AG04450 (cell line): ENCODE data around the gene ME1. TPM values are rescaled to one million over a fixed set of nuclear protein-coding genes. Genes with fewer than 3 reads are reported as not detected.
"Not testable (repeated sequence)": the region's sequence is repeated elsewhere in the genome, so short reads cannot be mapped to it uniquely, and the experiment has no call there.

ENCODE experiments used
- CTCF ChIA-PET: fragments of 300-600, 350-600 bp; formaldehyde crosslinking; extraction: SDS; loops from one replicate; lab custom pipeline; 2022; ENCODE audit warnings: antibody characterized with exemption, inconsistent platforms; lab: Charles Lee
- POLR2A ChIA-PET: fragments of 350-600 bp; formaldehyde crosslinking; extraction: SDS; loops from one replicate; lab custom pipeline; 2021; ENCODE audit warnings: antibody characterized with exemption, inconsistent platforms; lab: Yijun Ruan, JAX
- DNase-seq: peaks from one replicate; pipeline ENCODE4 v3.0.0-alpha.2; 2011; ENCODE audit warnings: low read depth, low spot score
- H3K27ac ChIP-seq: one replicate; pipeline ENCODE4 v1.5.1; 2012; ENCODE audit warnings: low read depth, low read length, control low read depth
- H3K27me3 ChIP-seq: one replicate; pipeline ENCODE4 v1.6.0; 2012; ENCODE audit warnings: low read length; ENCODE audit not compliant: control insufficient read depth, insufficient read depth
- H3K4me3 ChIP-seq: 2 replicates; pipeline ENCODE4 v1.5.1; 2011; ENCODE audit warnings: mild to moderate bottlenecking, low read depth, low read length, control low read depth
- H3K9me3 ChIP-seq: 2 replicates; pipeline ENCODE4 v1.5.1; 2012; ENCODE audit warnings: low read length; ENCODE audit not compliant: control insufficient read depth, insufficient read depth
- CTCF ChIP-seq: IDR thresholded peaks from 2 replicates; pipeline ENCODE4 v1.5.1; 2011; ENCODE audit warnings: low read depth, low read length, control low read depth, inconsistent platforms
- polyA plus RNA-seq: library from polyadenylated mRNA; depleted of rRNA; stranded (reverse); fragments of >200 nt; gene quantifications from 2 replicates; pipeline ENCODE4 v1.2.3, GENCODE V29; 2011

Gene ME1
- polyA plus RNA-seq, 1 experiment = 31.8 TPM

- Histone ChIP-seq H3K4me3 (no peak overlapping the region), H3K9me3 (no peaks in the 10 kb centered on the region), H3K27ac (no peak overlapping the region), H3K27me3 (no peaks in the 10 kb centered on the region)
- no peak for TF ChIP-seq CTCF
- POLR2A ChIA-PET = interaction anchor here (0.6 kb wide), 1 partner anchor 30 kb away, joined by 3 read pairs; no protein-coding TSS in a partner anchor
- DNase-seq = no peak
- CTCF ChIA-PET = interaction anchor here (1.1 to 2.7 kb wide), 4 partner anchors 49 to 399 kb away, joined by 3 to 11 read pairs (median 4); partner anchors contain the start of genes PRSS35 and UBE3D
Measured at GRCh38 chr6:83464381-83465140, 33.7 kb upstream of the ME1 start.

- no peak overlapping the region for H3K27ac ChIP-seq
- CTCF ChIA-PET = interaction anchor here (1.1 to 2.7 kb wide), 2 partner anchors 49 to 242 kb away, joined by 4 to 11 read pairs; partner anchors contain the start of gene PRSS35
Measured at GRCh38 chr6:83463886-83464285, 33.0 kb upstream of the ME1 start.

DNA sequence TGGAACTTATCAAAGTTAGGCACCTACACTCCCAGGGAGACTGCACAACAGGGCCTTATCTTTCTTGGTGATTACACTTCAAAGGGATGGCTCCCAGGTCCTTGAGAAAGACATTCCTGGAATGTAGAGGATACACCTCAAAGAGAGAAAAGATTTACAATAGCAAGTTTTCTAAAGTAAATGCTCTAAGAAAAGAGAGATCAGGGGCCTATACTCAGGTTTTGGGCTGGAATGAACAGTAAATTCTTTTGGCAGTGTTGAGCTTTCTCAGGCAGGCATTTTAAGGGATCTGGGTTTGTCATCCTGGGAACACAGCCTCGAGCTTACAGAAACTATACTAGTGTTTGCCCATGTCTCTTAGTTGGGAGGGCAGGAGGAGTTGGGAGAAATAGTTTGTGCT, 31.7 kb upstream of the ME1 start:
- no peak for TF ChIP-seq CTCF
- H3K27ac ChIP-seq = no peak overlapping the region
- H3K27me3 ChIP-seq = no peaks in the 10 kb centered on the region
- H3K4me3 ChIP-seq = no peak overlapping the region
- CTCF ChIA-PET = no interaction called here
- POLR2A ChIA-PET = no interaction called here
- no peak for DNase-seq
- H3K9me3 ChIP-seq = no peaks in the 10 kb centered on the region

More at GRCh38 chr6:83463886-83464285, 33.0 kb upstream of the ME1 start:
- Histone ChIP-seq H3K27me3 (no peaks in the 10 kb centered on the region), H3K4me3 (no peak overlapping the region), H3K9me3 (no peaks in the 10 kb centered on the region)
- no peak for DNase-seq
- POLR2A ChIA-PET = interaction anchor here (0.6 kb wide), 1 partner anchor 30 kb away, joined by 3 read pairs; no protein-coding TSS in a partner anchor
- no peak for TF ChIP-seq CTCF

GRCh38 chr6:83461438-83461837, 30.6 kb upstream of the ME1 start:
- DNase-seq = no peak
- CTCF ChIA-PET = interaction anchor here (2.8 kb wide), 1 partner anchor 50 kb away, joined by 17 read pairs; the partner anchor contains the start of gene PRSS35
- Histone ChIP-seq H3K27me3 (no peaks in the 10 kb centered on the region), H3K9me3 (no peaks in the 10 kb centered on the region), H3K27ac (no peak overlapping the region), H3K4me3 (no peak overlapping the region)
- TF ChIP-seq CTCF = no peak
- POLR2A ChIA-PET = no interaction called here

GRCh38 chr6:83459663-83460062, 28.8 kb upstream of the ME1 start:
- no peak overlapping the region for H3K4me3 ChIP-seq
- H3K27ac ChIP-seq = no peak overlapping the region
- ChIA-PET CTCF (interaction anchor here (0.5 to 2.8 kb wide), 3 partner anchors 52 to 393 kb away, joined by 3 to 17 read pairs (median 12); partner anchors contain the start of genes DOP1A, PRSS35 and UBE3D), POLR2A (no interaction called here)
- no peaks in the 10 kb centered on the region for H3K27me3 ChIP-seq
- TF ChIP-seq CTCF = no peak
- no peaks in the 10 kb centered on the region for H3K9me3 ChIP-seq
- no peak for DNase-seq

- POLR2A ChIA-PET, H3K27me3 ChIP-seq, DNase-seq, H3K27ac ChIP-seq, H3K4me3 ChIP-seq, H3K9me3 ChIP-seq: not testable (repeated sequence)
- CTCF ChIA-PET = interaction anchor here (1.5 kb wide), 1 partner anchor 65 kb away, joined by 3 read pairs; no protein-coding TSS in a partner anchor
Measured at GRCh38 chr6:83450015-83450414, 19.2 kb upstream of the ME1 start.

- H3K27ac ChIP-seq, POLR2A ChIA-PET, H3K9me3 ChIP-seq, H3K27me3 ChIP-seq, H3K4me3 ChIP-seq, CTCF ChIA-PET, DNase-seq: not testable (repeated sequence)
Measured at GRCh38 chr6:83444086-83444699, 13.3 kb upstream of the ME1 start.
